ENCODE measurements around the gene TMEM154.

TMEM154 gene

GRCh38 chr4:152708361-152708760 is 28.6 kb upstream of the TMEM154 start:
- TF ChIP-seq, protein P1, sequence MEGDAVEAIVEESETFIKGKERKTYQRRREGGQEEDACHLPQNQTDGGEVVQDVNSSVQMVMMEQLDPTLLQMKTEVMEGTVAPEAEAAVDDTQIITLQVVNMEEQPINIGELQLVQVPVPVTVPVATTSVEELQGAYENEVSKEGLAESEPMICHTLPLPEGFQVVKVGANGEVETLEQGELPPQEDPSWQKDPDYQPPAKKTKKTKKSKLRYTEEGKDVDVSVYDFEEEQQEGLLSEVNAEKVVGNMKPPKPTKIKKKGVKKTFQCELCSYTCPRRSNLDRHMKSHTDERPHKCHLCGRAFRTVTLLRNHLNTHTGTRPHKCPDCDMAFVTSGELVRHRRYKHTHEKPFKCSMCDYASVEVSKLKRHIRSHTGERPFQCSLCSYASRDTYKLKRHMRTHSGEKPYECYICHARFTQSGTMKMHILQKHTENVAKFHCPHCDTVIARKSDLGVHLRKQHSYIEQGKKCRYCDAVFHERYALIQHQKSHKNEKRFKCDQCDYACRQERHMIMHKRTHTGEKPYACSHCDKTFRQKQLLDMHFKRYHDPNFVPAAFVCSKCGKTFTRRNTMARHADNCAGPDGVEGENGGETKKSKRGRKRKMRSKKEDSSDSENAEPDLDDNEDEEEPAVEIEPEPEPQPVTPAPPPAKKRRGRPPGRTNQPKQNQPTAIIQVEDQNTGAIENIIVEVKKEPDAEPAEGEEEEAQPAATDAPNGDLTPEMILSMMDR (conservative IDR thresholded peaks at IDR 0.05), result no peak
- no peak for TF ChIP-seq ZFX (IDR thresholded peaks at IDR 0.05)
- H3K27ac ChIP-seq, result peak overlapping the region; percentile 37; the same call in 1 of the 2 replicates

- no peak overlapping the region for H3K27ac ChIP-seq
- TF ChIP-seq ZFX (IDR thresholded peaks at IDR 0.05), result no peak
- TF ChIP-seq, protein P1 (conservative IDR thresholded peaks at IDR 0.05), result no peak
These were observed 27.8 kb upstream of the TMEM154 start for GRCh38 chr4:152707632-152708031.

GRCh38 chr4:152705903-152706302 is 26.1 kb upstream of the TMEM154 start:
- no peak overlapping the region for H3K27ac ChIP-seq
- no peak for TF ChIP-seq ZFX (IDR thresholded peaks at IDR 0.05)
- TF ChIP-seq, protein P1 (conservative IDR thresholded peaks at IDR 0.05), result no peak

GRCh38 chr4:152704788-152705187 is 25.0 kb upstream of the TMEM154 start:
- TF ChIP-seq ZFX (IDR thresholded peaks at IDR 0.05), result no peak
- TF ChIP-seq, protein P1 (conservative IDR thresholded peaks at IDR 0.05), result no peak
- no peak overlapping the region for H3K27ac ChIP-seq

DNA sequence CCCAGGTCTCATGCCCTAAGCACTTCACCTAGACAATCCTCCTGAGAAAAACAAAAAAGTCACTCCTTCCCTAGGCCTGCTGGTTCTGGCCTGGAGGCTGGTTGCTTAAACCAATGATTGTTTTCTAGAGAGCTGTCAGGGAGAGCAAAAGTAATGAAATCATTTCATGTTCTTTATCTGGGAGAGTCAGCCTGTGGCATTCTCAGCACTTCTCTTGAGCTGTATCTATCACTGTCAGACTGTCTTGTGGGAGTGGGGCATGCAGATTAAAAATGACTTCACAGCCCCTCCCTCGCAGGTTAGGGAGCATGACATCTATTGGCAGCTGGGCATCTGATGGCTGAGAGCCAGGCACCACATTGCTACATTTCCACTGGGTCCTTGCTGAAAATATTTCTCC is 20.4 kb upstream of the TMEM154 start:
- TF ChIP-seq, protein P1 (conservative IDR thresholded peaks at IDR 0.05), result no peak
- no peak for TF ChIP-seq ZFX (IDR thresholded peaks at IDR 0.05)
- no peak overlapping the region for H3K27ac ChIP-seq

GRCh38 chr4:152699313-152699712 is 19.5 kb upstream of the TMEM154 start:
- TF ChIP-seq, protein P1 (conservative IDR thresholded peaks at IDR 0.05), result no peak
- no peak for TF ChIP-seq ZFX (IDR thresholded peaks at IDR 0.05)
- H3K27ac ChIP-seq, result no peak overlapping the region

- TF ChIP-seq ZFX (IDR thresholded peaks at IDR 0.05), result no peak
- TF ChIP-seq, protein P1 (conservative IDR thresholded peaks at IDR 0.05), result no peak
- no peak overlapping the region for H3K27ac ChIP-seq
These were observed 18.3 kb upstream of the TMEM154 start for GRCh38 chr4:152698089-152698499.
